GM18502 (cell line): ENCODE results near the gene UGT2B15.
"Not testable (repeated sequence)": the region's sequence is repeated elsewhere in the genome, so short reads cannot be mapped to it uniquely, and the experiment has no call there.

Experiments used
- ATAC-seq: cut with Tn5 transposase; IDR thresholded peaks from one replicate; pipeline ENCODE4 v1.9.1; 2021; ENCODE audit warnings: mild to moderate bottlenecking; ENCODE audit not compliant: unreplicated experiment, poor library complexity

Gene UGT2B15

GRCh38 chr4:68670479-68670939, at the start of gene UGT2B15:
Gene UGT2B15 (minus strand): TSS chr4:68670652. CDS start chr4:68670618, 34 bp downstream.
- ATAC-seq, result not testable (repeated sequence)

GRCh38 chr4:68719075-68719473, 48.6 kb upstream of the UGT2B15 start:
- no peak for ATAC-seq

GRCh38 chr4:68718447-68719074, 48.1 kb upstream of the UGT2B15 start:
- no peak for ATAC-seq

- ATAC-seq, result no peak
These were observed 47.5 kb upstream of the UGT2B15 start for GRCh38 chr4:68717999-68718398.

GRCh38 chr4:68714400-68714799, 43.9 kb upstream of the UGT2B15 start:
- ATAC-seq, result no peak

- no peak for ATAC-seq
These were observed 41.8 kb upstream of the UGT2B15 start for GRCh38 chr4:68712207-68712606.

- ATAC-seq, result no peak
These were observed 38.1 kb upstream of the UGT2B15 start for GRCh38 chr4:68708566-68708965.

- ATAC-seq, result not testable (repeated sequence)
These were observed 32.7 kb upstream of the UGT2B15 start for GRCh38 chr4:68703168-68703567.

GRCh38 chr4:68700152-68700551, 29.7 kb upstream of the UGT2B15 start:
- no peak for ATAC-seq

GRCh38 chr4:68693325-68694075, 23.0 kb upstream of the UGT2B15 start:
- ATAC-seq, result no peak

- no peak for ATAC-seq
These were observed 20.7 kb upstream of the UGT2B15 start for GRCh38 chr4:68691186-68691585.

- no peak for ATAC-seq
These were observed 12.6 kb upstream of the UGT2B15 start for GRCh38 chr4:68683034-68683433.

GRCh38 chr4:68681298-68681697, 10.8 kb upstream of the UGT2B15 start:
- not testable (repeated sequence) for ATAC-seq

GRCh38 chr4:68673143-68673542, 2.7 kb upstream of the UGT2B15 start:
- ATAC-seq, result no peak

GRCh38 chr4:68671217-68671616, 765 bp upstream of the UGT2B15 start:
- not testable (repeated sequence) for ATAC-seq

- peak; percentile 54 for ATAC-seq
These were observed 1.8 kb downstream of the UGT2B15 start for GRCh38 chr4:68668537-68669163.

GRCh38 chr4:68667551-68667950, 2.9 kb downstream of the UGT2B15 start:
- not testable (repeated sequence) for ATAC-seq

- not testable (repeated sequence) for ATAC-seq
These were observed 5.7 kb downstream of the UGT2B15 start for GRCh38 chr4:68664721-68665120.

GRCh38 chr4:68662836-68663574, 7.4 kb downstream of the UGT2B15 start:
- peak; percentile 75 for ATAC-seq

- ATAC-seq, result no peak
These were observed 11.8 kb downstream of the UGT2B15 start for GRCh38 chr4:68658672-68659071.
